Mesenchymal stem cell (in vitro differentiated cells and primary cell): Measurements from ENCODE around the gene FGF11.

ENCODE experiments used
- DNase-seq: peaks from one replicate; pipeline ENCODE4 v3.0.0-alpha.2; 2013
- H2AFZ ChIP-seq: one replicate; pipeline ENCODE4 v1.6.1; 2013; ENCODE audit warnings: low read depth, mild to moderate bottlenecking, control low read depth, inconsistent platforms, low read length, moderate library complexity
- H2AK5ac ChIP-seq: 2 replicates; pipeline ENCODE4 v1.6.1; 2013; ENCODE audit warnings: low read length, moderate library complexity, mild to moderate bottlenecking, inconsistent platforms; ENCODE audit not compliant: severe bottlenecking
- H2BK120ac ChIP-seq: one replicate; pipeline ENCODE4 v1.6.1; 2013; ENCODE audit warnings: low read depth, mild to moderate bottlenecking, inconsistent platforms, low read length, moderate library complexity
- H2BK12ac ChIP-seq, 2 experiments: one replicate each; pipeline ENCODE4 v1.6.1; 2013; ENCODE audit warnings: inconsistent platforms in 2 of 2, low read length in 2 of 2, mild to moderate bottlenecking in 2 of 2, moderate library complexity in 2 of 2, control low read depth in 1 of 2
- H2BK15ac ChIP-seq: one replicate; pipeline ENCODE4 v1.6.1; 2013; ENCODE audit warnings: mild to moderate bottlenecking, low read depth, inconsistent platforms; ENCODE audit not compliant: poor library complexity, severe bottlenecking
- H2BK5ac ChIP-seq: 2 replicates; pipeline ENCODE4 v1.6.1; 2013; ENCODE audit warnings: low read depth, mild to moderate bottlenecking, low read length, control low read depth, inconsistent platforms; ENCODE audit not compliant: poor library complexity, severe bottlenecking
- H3K14ac ChIP-seq, 2 experiments: one replicate each; pipeline ENCODE4 v1.6.1; 2013; ENCODE audit warnings: inconsistent platforms in 2 of 2, low read length in 2 of 2, control low read depth in 1 of 2, mild to moderate bottlenecking in 1 of 2, moderate library complexity in 1 of 2
- H3K18ac ChIP-seq, 2 experiments: one replicate each; pipeline ENCODE4 v1.6.1; 2013; ENCODE audit warnings: inconsistent platforms in 2 of 2, low read length in 2 of 2, control low read depth in 1 of 2, low read depth in 1 of 2, mild to moderate bottlenecking in 1 of 2
- H3K23ac ChIP-seq, 2 experiments: one replicate each; pipeline ENCODE4 v1.6.1; 2013; ENCODE audit warnings: inconsistent platforms in 2 of 2, low read length in 2 of 2, mild to moderate bottlenecking in 2 of 2, moderate library complexity in 2 of 2, control low read depth in 1 of 2
- H3K27ac ChIP-seq: 2 replicates; pipeline ENCODE4 v1.5.1; 2013; ENCODE audit warnings: mild to moderate bottlenecking, moderate library complexity, low read length, control low read depth, inconsistent platforms; ENCODE audit not compliant: poor library complexity, severe bottlenecking
- H3K27me3 ChIP-seq, 2 experiments: 2 replicates each; pipeline versions ENCODE4 v1.6.1 to v1.7.0; 2013; ENCODE audit warnings: low read length in 2 of 2, mild to moderate bottlenecking in 2 of 2, moderate library complexity in 2 of 2, control low read depth in 1 of 2, inconsistent platforms in 1 of 2; ENCODE audit not compliant: control insufficient read depth in 1 of 2, insufficient read depth in 1 of 2
- H3K36me3 ChIP-seq, 2 experiments: 2 replicates each; pipeline versions ENCODE4 v1.6.1 to v1.7.0; 2013; ENCODE audit warnings: low read length in 2 of 2, control low read depth in 1 of 2, inconsistent platforms in 1 of 2, low read depth in 1 of 2, mild to moderate bottlenecking in 1 of 2; ENCODE audit not compliant: insufficient read depth in 2 of 2, control insufficient read depth in 1 of 2
- H3K4ac ChIP-seq, 2 experiments: one replicate each; pipeline ENCODE4 v1.6.1; 2013; ENCODE audit warnings: inconsistent platforms in 2 of 2, low read length in 2 of 2, mild to moderate bottlenecking in 2 of 2, moderate library complexity in 2 of 2, control low read depth in 1 of 2, low read depth in 1 of 2
- H3K4me1 ChIP-seq: 2 replicates; pipeline ENCODE4 v1.6.1; 2013; ENCODE audit warnings: low read depth, low read length, control low read depth; ENCODE audit not compliant: control insufficient read depth, insufficient read depth
- H3K4me2 ChIP-seq: 2 replicates; pipeline ENCODE4 v1.6.1; 2013; ENCODE audit warnings: low read length, mild to moderate bottlenecking, inconsistent platforms; ENCODE audit not compliant: poor library complexity, severe bottlenecking
- H3K4me3 ChIP-seq, 2 experiments: 2 replicates each; pipeline versions ENCODE4 v1.5.1 to v1.7.0; 2013; ENCODE audit warnings: low read length in 2 of 2, mild to moderate bottlenecking in 2 of 2, control low read depth in 1 of 2, low read depth in 1 of 2; ENCODE audit not compliant: insufficient read depth in 1 of 2
- H3K79me1 ChIP-seq: replicated peaks from 2 replicates; pipeline ENCODE4 v1.6.1; 2013; ENCODE audit warnings: mild to moderate bottlenecking, control low read depth, low read length, inconsistent platforms; ENCODE audit not compliant: poor library complexity, severe bottlenecking
- H3K9ac ChIP-seq: 2 replicates; pipeline ENCODE4 v1.7.0; 2013; ENCODE audit warnings: mild to moderate bottlenecking, low read length, moderate library complexity
- H3K9me3 ChIP-seq: 2 replicates; pipeline ENCODE4 v1.7.0; 2013; ENCODE audit warnings: mild to moderate bottlenecking, low read length; ENCODE audit not compliant: control insufficient read depth
- H4K8ac ChIP-seq: one replicate; pipeline ENCODE4 v1.6.1; 2013; ENCODE audit warnings: inconsistent platforms, mild to moderate bottlenecking, low read length, moderate library complexity
- H4K91ac ChIP-seq: one replicate; pipeline ENCODE4 v1.6.1; 2013; ENCODE audit warnings: mild to moderate bottlenecking, low read length, inconsistent platforms
- WGBS: methylation state at CpG from one replicate; pipeline ENCODE4 v1.1.7; 2013; ENCODE audit warnings: mixed read lengths; 5-methylcytosine and 5-hydroxymethylcytosine counted together

Gene FGF11

GRCh38 chr17:7466639-7467341 is 27.5 kb downstream of the FGF11 start:
- peak overlapping the region; percentile 73 for H4K91ac ChIP-seq
- H2BK120ac ChIP-seq = no peak overlapping the region
- H2BK12ac ChIP-seq = peak overlapping the region in 1 of 2 experiments; percentile 33
- no peak overlapping the region for H3K23ac ChIP-seq
- WGBS = 97% methylated on average over 15 of the region's 16 CpGs
- no peak overlapping the region for H2BK5ac ChIP-seq
- H3K14ac ChIP-seq = no peak overlapping the region
- H2AFZ ChIP-seq = no peak overlapping the region
- peak overlapping the region; percentile 50 for H4K8ac ChIP-seq
- no peak overlapping the region for H2AK5ac ChIP-seq
- DNase-seq = peak; percentile 46
- H3K79me1 ChIP-seq = peaks cover 47% of the 10 kb centered on the region
- no peak overlapping the region for H3K18ac ChIP-seq
- H3K36me3 ChIP-seq = peaks cover 51 to 56% of the 10 kb centered on the region in 2 experiments
- H3K9ac ChIP-seq = peak overlapping the region; percentile 42
- no peak overlapping the region for H3K4me3 ChIP-seq
- peaks cover 9% of the 10 kb centered on the region for H3K4me1 ChIP-seq
- H3K4ac ChIP-seq = no peak overlapping the region
- no peak overlapping the region for H3K27ac ChIP-seq
- H3K9me3 ChIP-seq = no peaks in the 10 kb centered on the region
- no peak overlapping the region for H2BK15ac ChIP-seq
- no peaks in the 10 kb centered on the region for H3K27me3 ChIP-seq
- H3K4me2 ChIP-seq = no peak overlapping the region

GRCh38 chr17:7467498-7467897 is 28.2 kb downstream of the FGF11 start:
- WGBS = 95% methylated on average over 3 of the region's 3 CpGs
- H3K9me3 ChIP-seq = no peaks in the 10 kb centered on the region
- no peak overlapping the region for H2BK120ac ChIP-seq
- no peak overlapping the region for H2BK15ac ChIP-seq
- no peaks in the 10 kb centered on the region for H3K27me3 ChIP-seq
- peaks cover 43 to 49% of the 10 kb centered on the region in 2 experiments for H3K36me3 ChIP-seq
- H3K9ac ChIP-seq = no peak overlapping the region
- H2BK5ac ChIP-seq = no peak overlapping the region
- H3K27ac ChIP-seq = no peak overlapping the region
- no peak overlapping the region for H3K4ac ChIP-seq
- no peak overlapping the region for H2AK5ac ChIP-seq
- no peak overlapping the region for H3K4me2 ChIP-seq
- no peak overlapping the region for H3K4me3 ChIP-seq
- no peak overlapping the region for H2BK12ac ChIP-seq
- H4K91ac ChIP-seq = no peak overlapping the region
- no peak overlapping the region for H3K18ac ChIP-seq
- peaks cover 41% of the 10 kb centered on the region for H3K79me1 ChIP-seq
- H3K14ac ChIP-seq = no peak overlapping the region
- no peak overlapping the region for H4K8ac ChIP-seq
- H3K23ac ChIP-seq = no peak overlapping the region
- H3K4me1 ChIP-seq = peaks cover 10% of the 10 kb centered on the region
- H2AFZ ChIP-seq = no peak overlapping the region
- no peak for DNase-seq

- 98% methylated on average over 11 of the region's 11 CpGs for WGBS
- Histone ChIP-seq H3K18ac (no peak overlapping the region), H3K23ac (no peak overlapping the region), H2AK5ac (no peak overlapping the region), H2AFZ (no peak overlapping the region), H2BK5ac (no peak overlapping the region), H3K27me3 (no peaks in the 10 kb centered on the region), H3K4ac (no peak overlapping the region), H3K9me3 (no peaks in the 10 kb centered on the region), H3K4me1 (peaks cover 10% of the 10 kb centered on the region), H3K27ac (no peak overlapping the region), H3K79me1 (peaks cover 37% of the 10 kb centered on the region), H3K4me3 (no peak overlapping the region), H2BK12ac (no peak overlapping the region), H4K91ac (no peak overlapping the region), H3K14ac (no peak overlapping the region), H4K8ac (no peak overlapping the region), H2BK15ac (peak overlapping the region; percentile 23), H3K4me2 (no peak overlapping the region), H3K36me3 (peaks cover 36 to 41% of the 10 kb centered on the region in 2 experiments), H2BK120ac (no peak overlapping the region), H3K9ac (no peak overlapping the region)
- no peak for DNase-seq
These were observed 29.0 kb downstream of the FGF11 start for GRCh38 chr17:7468290-7468689.

GRCh38 chr17:7468804-7469389 is 29.6 kb downstream of the FGF11 start:
- Histone ChIP-seq H3K4me3 (no peak overlapping the region), H2AFZ (no peak overlapping the region), H3K4me1 (peaks cover 10% of the 10 kb centered on the region), H3K27me3 (no peaks in the 10 kb centered on the region), H3K27ac (no peak overlapping the region), H3K9ac (no peak overlapping the region), H2AK5ac (no peak overlapping the region), H2BK5ac (no peak overlapping the region), H4K91ac (no peak overlapping the region), H2BK15ac (peak overlapping the region; percentile 23), H2BK12ac (no peak overlapping the region), H3K23ac (no peak overlapping the region), H3K79me1 (peaks cover 36% of the 10 kb centered on the region), H3K4me2 (no peak overlapping the region), H3K4ac (no peak overlapping the region), H3K18ac (no peak overlapping the region), H3K36me3 (peaks cover 29 to 35% of the 10 kb centered on the region in 2 experiments), H3K14ac (no peak overlapping the region), H2BK120ac (no peak overlapping the region), H3K9me3 (no peaks in the 10 kb centered on the region), H4K8ac (no peak overlapping the region)
- 75% methylated on average over 10 of the region's 12 CpGs for WGBS
- no peak for DNase-seq
